Mesothelial cell of epicardium (in vitro differentiated cells): ENCODE results near the gene BTBD18. TPM values are rescaled to one million over a fixed set of nuclear protein-coding genes. Genes with fewer than 3 reads are reported as not detected.

Experiments
- DNase-seq, 2 experiments: peaks; one replicate each; pipeline ENCODE4 v3.0.0; 2021; ENCODE audit warnings: low spot score in 2 of 2; ENCODE audit not compliant: unreplicated experiment in 2 of 2
- H3K27ac Mint-ChIP-seq: 2 replicates; pipeline ENCODE4 v1.8.0; 2021; ENCODE audit warnings: mixed read lengths
- H3K27me3 Mint-ChIP-seq: 2 replicates; pipeline ENCODE4 v1.8.0; 2021; ENCODE audit warnings: low read depth, mixed read lengths
- H3K36me3 Mint-ChIP-seq: 2 replicates; pipeline ENCODE4 v1.8.0; 2021; ENCODE audit warnings: mixed read lengths
- H3K4me1 Mint-ChIP-seq: 2 replicates; pipeline ENCODE4 v1.8.0; 2021; ENCODE audit warnings: mixed read lengths
- H3K4me3 Mint-ChIP-seq: 2 replicates; pipeline ENCODE4 v1.8.0; 2021; ENCODE audit warnings: mild to moderate bottlenecking, moderate library complexity, mixed read lengths
- H3K9me3 Mint-ChIP-seq: 2 replicates; pipeline ENCODE4 v1.8.0; 2021; ENCODE audit warnings: mixed read lengths
- total RNA-seq: library from RNA; stranded (reverse); gene quantifications from 3 replicates; pipeline ENCODE4 v1.2.1, GENCODE V29; 2021
- TF ChIP-seq, protein P1 (sequence below): fragments of 200-600 bp; sonication (generic); IDR thresholded peaks from one replicate; pipeline ENCODE4 v1.5.0; 2021; ENCODE audit warnings: antibody characterized with exemption; ENCODE audit not compliant: unreplicated experiment

BTBD18 gene
- total RNA-seq, 1 donor from 2014 or later: not detected

GRCh38 chr11:57792870-57793269 lies 41.3 kb upstream of the BTBD18 start:
- Mint-ChIP-seq H3K27ac (peak overlapping the region; percentile 76), H3K27me3 (no peaks in the 10 kb centered on the region), H3K9me3 (no peaks in the 10 kb centered on the region), H3K4me3 (no peak overlapping the region), H3K4me1 (peaks cover 20% of the 10 kb centered on the region), H3K36me3 (peaks cover 43% of the 10 kb centered on the region)
- DNase-seq: no peak
- TF ChIP-seq, protein P1, sequence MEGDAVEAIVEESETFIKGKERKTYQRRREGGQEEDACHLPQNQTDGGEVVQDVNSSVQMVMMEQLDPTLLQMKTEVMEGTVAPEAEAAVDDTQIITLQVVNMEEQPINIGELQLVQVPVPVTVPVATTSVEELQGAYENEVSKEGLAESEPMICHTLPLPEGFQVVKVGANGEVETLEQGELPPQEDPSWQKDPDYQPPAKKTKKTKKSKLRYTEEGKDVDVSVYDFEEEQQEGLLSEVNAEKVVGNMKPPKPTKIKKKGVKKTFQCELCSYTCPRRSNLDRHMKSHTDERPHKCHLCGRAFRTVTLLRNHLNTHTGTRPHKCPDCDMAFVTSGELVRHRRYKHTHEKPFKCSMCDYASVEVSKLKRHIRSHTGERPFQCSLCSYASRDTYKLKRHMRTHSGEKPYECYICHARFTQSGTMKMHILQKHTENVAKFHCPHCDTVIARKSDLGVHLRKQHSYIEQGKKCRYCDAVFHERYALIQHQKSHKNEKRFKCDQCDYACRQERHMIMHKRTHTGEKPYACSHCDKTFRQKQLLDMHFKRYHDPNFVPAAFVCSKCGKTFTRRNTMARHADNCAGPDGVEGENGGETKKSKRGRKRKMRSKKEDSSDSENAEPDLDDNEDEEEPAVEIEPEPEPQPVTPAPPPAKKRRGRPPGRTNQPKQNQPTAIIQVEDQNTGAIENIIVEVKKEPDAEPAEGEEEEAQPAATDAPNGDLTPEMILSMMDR: no peak

- H3K4me3 Mint-ChIP-seq: no peak overlapping the region
- DNase-seq: no peak
- H3K4me1 Mint-ChIP-seq: peaks cover 28% of the 10 kb centered on the region
- H3K9me3 Mint-ChIP-seq: no peaks in the 10 kb centered on the region
- no peaks in the 10 kb centered on the region for H3K27me3 Mint-ChIP-seq
- peak overlapping the region; percentile 71 for H3K27ac Mint-ChIP-seq
- TF ChIP-seq, protein P1: no peak
- peaks cover 41% of the 10 kb centered on the region for H3K36me3 Mint-ChIP-seq
These were observed 40.5 kb upstream of the BTBD18 start for GRCh38 chr11:57792060-57792541.

DNA sequence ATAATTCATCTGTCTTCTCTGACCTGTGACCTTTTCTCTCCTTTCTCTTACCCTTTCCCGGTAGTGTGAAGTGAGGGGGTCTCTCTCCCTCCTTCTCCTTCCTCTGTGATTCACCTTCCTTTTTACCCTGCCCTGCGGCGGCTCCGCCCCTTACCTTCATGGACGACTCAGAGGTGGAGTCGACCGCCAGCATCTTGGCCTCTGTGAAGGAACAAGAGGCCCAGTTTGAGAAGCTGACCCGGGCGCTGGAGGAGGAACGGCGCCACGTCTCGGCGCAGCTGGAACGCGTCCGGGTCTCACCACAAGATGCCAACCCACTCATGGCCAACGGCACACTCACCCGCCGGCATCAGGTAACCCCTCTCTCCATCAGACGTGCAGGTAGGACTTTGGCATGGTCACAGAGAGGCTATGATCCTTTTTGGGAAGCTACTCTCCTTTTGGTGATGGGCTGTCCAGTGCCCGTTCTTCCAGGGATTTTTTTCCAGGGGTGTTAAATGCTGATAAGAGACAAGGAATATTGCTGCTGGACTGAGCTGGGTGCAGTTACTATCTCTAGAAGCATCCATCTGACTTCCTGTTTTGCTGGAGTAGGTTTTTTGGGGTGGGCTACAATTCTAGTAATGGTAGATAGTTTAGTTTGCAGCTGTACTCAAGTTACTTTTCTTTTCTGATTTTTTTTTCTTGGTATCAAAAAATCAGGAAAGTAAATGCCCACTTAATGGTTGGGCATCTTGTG lies 39.9 kb upstream of the BTBD18 start:
- Mint-ChIP-seq H3K27ac (peak overlapping the region; percentile 22), H3K4me1 (peaks cover 34% of the 10 kb centered on the region), H3K27me3 (no peaks in the 10 kb centered on the region), H3K36me3 (peaks cover 38% of the 10 kb centered on the region), H3K9me3 (no peaks in the 10 kb centered on the region), H3K4me3 (no peak overlapping the region)
- no peak for DNase-seq
- TF ChIP-seq, protein P1: no peak

DNA sequence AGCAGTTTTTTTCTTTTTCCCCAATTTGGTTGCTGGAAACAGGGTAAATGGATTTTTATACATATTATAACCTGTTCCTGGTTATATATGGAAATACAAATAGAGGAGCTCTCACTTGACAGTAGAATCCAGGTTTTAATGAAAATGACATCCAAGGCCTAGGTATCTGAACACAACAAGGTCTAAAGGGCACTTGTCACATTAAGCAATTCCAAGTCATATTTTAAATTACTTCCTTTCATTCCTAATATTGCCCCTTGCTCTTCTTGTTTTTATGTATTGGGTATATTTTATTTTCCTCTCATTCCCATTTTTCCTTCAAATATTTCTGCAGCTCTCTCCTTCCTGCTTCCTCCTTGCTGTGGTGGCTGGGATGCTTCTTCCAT lies 37.1 kb upstream of the BTBD18 start:
- Mint-ChIP-seq H3K36me3 (peaks cover 23% of the 10 kb centered on the region), H3K4me3 (no peak overlapping the region), H3K9me3 (no peaks in the 10 kb centered on the region), H3K4me1 (peaks cover 43% of the 10 kb centered on the region), H3K27ac (peak overlapping the region; percentile 89), H3K27me3 (no peaks in the 10 kb centered on the region)
- TF ChIP-seq, protein P1: no peak
- no peak for DNase-seq

GRCh38 chr11:57787920-57788702 lies 36.5 kb upstream of the BTBD18 start:
- DNase-seq: no peak
- Mint-ChIP-seq H3K4me3 (no peak overlapping the region), H3K9me3 (no peaks in the 10 kb centered on the region), H3K36me3 (peaks cover 21% of the 10 kb centered on the region), H3K27ac (peak overlapping the region; percentile 91), H3K27me3 (no peaks in the 10 kb centered on the region), H3K4me1 (peaks cover 41% of the 10 kb centered on the region)
- TF ChIP-seq, protein P1: no peak
